ENCODE results near the gene CELF4. TPM values are rescaled to one million over a fixed set of nuclear protein-coding genes. Genes with fewer than 3 reads are reported as not detected.

The CELF4 gene
- total and polyA plus RNA-seq, 2 donors (not counting 3 experiments of a cell fraction or from before 2014, with no cell fraction given) = not detected

DNA sequence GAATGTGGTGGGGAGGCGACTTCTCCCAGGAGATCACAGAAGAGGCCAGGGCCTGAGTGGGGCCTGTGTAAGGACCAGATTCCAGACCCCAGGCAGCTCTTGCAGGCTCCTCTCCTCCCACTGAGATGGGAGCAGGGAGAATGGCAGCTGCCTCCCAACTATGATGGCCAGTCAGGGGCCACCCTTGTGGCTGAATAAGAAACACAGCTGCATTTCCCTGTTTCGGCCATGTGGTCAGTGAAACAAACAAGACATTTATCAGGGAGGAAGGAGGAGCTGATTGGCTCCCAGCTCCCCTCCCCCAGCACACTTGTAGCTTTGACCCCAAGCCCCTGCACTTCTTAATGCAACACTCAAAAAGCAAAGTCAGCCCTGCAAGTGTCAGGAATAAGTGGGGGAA, 143.5 kb downstream of the CELF4 start:
- ChIA-PET POLR2A (no interaction called here), CTCF (no interaction called here)
- Histone ChIP-seq H3K27me3 (ENCODE audit: control insufficient read depth in 2 of 2, insufficient read depth in 2 of 2, low read length in 2 of 2) (no peaks in the 10 kb centered on the region), H3K79me2 (ENCODE audit: control insufficient read depth, insufficient read depth, low read length) (no peaks in the 10 kb centered on the region), H3K4me1 (ENCODE audit: control insufficient read depth, extremely low read depth, insufficient read depth, low read length) (no peaks in the 10 kb centered on the region), H3K36me3 (ENCODE audit: control insufficient read depth in 2 of 2, extremely low read depth in 1 of 2, insufficient read depth in 2 of 2, low read length in 2 of 2) (no peaks in the 10 kb centered on the region), H3K27ac (ENCODE audit: insufficient read depth, low read depth, low read length) (no peak overlapping the region), H3K4me3 (replicated peaks in 1 of 3; ENCODE audit: insufficient read depth in 1 of 3, low read depth in 1 of 3, low read length in 3 of 3) (no peak overlapping the region), H3K9me1 (replicated peaks; ENCODE audit: control insufficient read depth, extremely low read depth, insufficient read depth, low read length) (no peaks in the 10 kb centered on the region), H2AFZ (ENCODE audit: low read depth, low read length) (no peak overlapping the region), H3K4me2 (ENCODE audit: insufficient read depth, low read length) (no peak overlapping the region), H4K20me1 (replicated peaks; ENCODE audit: control insufficient read depth, extremely low read depth, insufficient read depth, low read length) (no peaks in the 10 kb centered on the region), H3K9ac (replicated peaks; ENCODE audit: extremely low read depth, insufficient read depth, low read length) (no peak overlapping the region), H3K9me3 (replicated peaks; ENCODE audit: control insufficient read depth, insufficient read depth, low read length) (no peaks in the 10 kb centered on the region)
- dilution Hi-C loops (cut with MboI; ENCODE audit: extremely low pct_ligation_motif_present, low sequenced_read_pairs) = no loop called here
- no TSS peak for BruUV-seq (replicated peaks)
- intact Hi-C loops (cut with micrococcal nuclease) = no loop called here
- no peak for DNase-seq (ENCODE audit: low read depth, low spot score)
- TF ChIP-seq GATA2 (IDR thresholded peaks at IDR 0.05; ENCODE audit: insufficient read depth, insufficient read length, low read depth, low read length) (no peak), MYC (IDR thresholded peaks at IDR 0.05; ENCODE audit: low read depth, low read length) (no peak)
- TF ChIP-seq, protein P1, sequence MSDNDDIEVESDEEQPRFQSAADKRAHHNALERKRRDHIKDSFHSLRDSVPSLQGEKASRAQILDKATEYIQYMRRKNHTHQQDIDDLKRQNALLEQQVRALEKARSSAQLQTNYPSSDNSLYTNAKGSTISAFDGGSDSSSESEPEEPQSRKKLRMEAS (IDR thresholded peaks at IDR 0.05; ENCODE audit: insufficient read depth, insufficient read length) = no peak
- FAIRE-seq = no peak

DNA sequence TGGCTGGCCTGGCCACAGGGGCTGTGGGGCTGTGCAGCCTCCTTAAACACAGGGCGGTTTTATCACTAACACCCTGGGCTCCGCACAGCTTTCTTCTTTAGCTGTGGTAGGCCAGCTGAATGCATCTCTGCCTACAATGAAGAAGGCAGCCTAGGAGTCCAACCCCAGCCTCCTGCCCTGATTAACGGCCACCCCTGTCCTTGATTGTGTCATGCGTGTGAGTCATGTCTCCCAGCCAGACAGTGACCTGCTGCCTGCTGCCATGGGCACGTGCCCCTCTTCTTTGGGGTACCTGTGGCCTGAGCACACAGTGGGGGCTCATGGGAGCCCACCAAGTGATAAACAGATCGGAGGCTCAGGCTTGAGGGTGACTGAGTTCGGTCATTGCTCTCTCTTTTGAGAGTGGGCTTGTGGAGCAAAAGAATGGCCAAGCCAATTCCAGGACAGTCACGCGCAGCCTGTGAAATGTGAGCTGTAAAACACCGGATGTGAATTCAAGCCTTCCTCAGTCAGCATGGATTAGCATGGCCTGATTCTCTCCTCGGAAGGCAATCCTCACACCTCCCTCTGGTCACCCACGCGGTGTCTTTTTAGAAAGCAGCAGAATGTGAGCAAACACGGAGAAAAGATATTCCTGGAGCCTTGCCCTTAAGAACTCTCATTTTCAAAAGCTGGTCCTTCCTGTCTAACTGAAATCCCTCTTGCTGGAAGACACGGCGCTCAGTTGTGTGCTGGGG, 144.1 kb downstream of the CELF4 start:
- no peaks in the 10 kb centered on the region for H3K27me3 ChIP-seq (ENCODE audit: control insufficient read depth in 2 of 2, insufficient read depth in 2 of 2, low read length in 2 of 2)
- no peaks in the 10 kb centered on the region for H3K9me3 ChIP-seq (replicated peaks; ENCODE audit: control insufficient read depth, insufficient read depth, low read length)
- no peaks in the 10 kb centered on the region for H3K9me1 ChIP-seq (replicated peaks; ENCODE audit: control insufficient read depth, extremely low read depth, insufficient read depth, low read length)
- BruUV-seq (replicated peaks) = no TSS peak
- H3K4me2 ChIP-seq (ENCODE audit: insufficient read depth, low read length) = no peak overlapping the region
- no peaks in the 10 kb centered on the region for H3K79me2 ChIP-seq (ENCODE audit: control insufficient read depth, insufficient read depth, low read length)
- FAIRE-seq = no peak
- TF ChIP-seq EZH2 (IDR thresholded peaks at IDR 0.05; ENCODE audit: borderline replicate concordance, low read depth, low read length, severe bottlenecking) (no peak), POLR2A (IDR thresholded peaks at IDR 0.05; ENCODE audit: low read depth, low read length) (no peak), MYC (IDR thresholded peaks at IDR 0.05; ENCODE audit: low read depth, low read length) (no peak), FOS (IDR thresholded peaks at IDR 0.05; ENCODE audit: borderline replicate concordance, insufficient read depth, low read length) (no peak), GATA2 (IDR thresholded peaks at IDR 0.05; ENCODE audit: insufficient read depth, insufficient read length, low read depth, low read length) (no peak), JUN (IDR thresholded peaks at IDR 0.05; ENCODE audit: borderline replicate concordance, insufficient read depth, insufficient read length, low read depth) (no peak)
- TF ChIP-seq, protein P1 (IDR thresholded peaks at IDR 0.05; ENCODE audit: insufficient read depth, insufficient read length) = no peak
- ChIA-PET CTCF (no interaction called here), POLR2A (no interaction called here)
- dilution Hi-C loops (cut with MboI; ENCODE audit: extremely low pct_ligation_motif_present, low sequenced_read_pairs) (no loop called here), intact Hi-C loops (cut with micrococcal nuclease) (no loop called here)
- DNase-seq (ENCODE audit: low read depth, low spot score) = no peak
- no peak overlapping the region for H3K27ac ChIP-seq (ENCODE audit: insufficient read depth, low read depth, low read length)
- no peak overlapping the region for H3K9ac ChIP-seq (replicated peaks; ENCODE audit: extremely low read depth, insufficient read depth, low read length)
- H3K4me1 ChIP-seq (ENCODE audit: control insufficient read depth, extremely low read depth, insufficient read depth, low read length) = no peaks in the 10 kb centered on the region
- no peaks in the 10 kb centered on the region for H4K20me1 ChIP-seq (replicated peaks; ENCODE audit: control insufficient read depth, extremely low read depth, insufficient read depth, low read length)
- no peak overlapping the region for H3K4me3 ChIP-seq (replicated peaks in 1 of 3; ENCODE audit: insufficient read depth in 1 of 3, low read depth in 1 of 3, low read length in 3 of 3)
- H3K36me3 ChIP-seq (ENCODE audit: control insufficient read depth in 2 of 2, extremely low read depth in 1 of 2, insufficient read depth in 2 of 2, low read length in 2 of 2) = no peaks in the 10 kb centered on the region
- no peak overlapping the region for H2AFZ ChIP-seq (ENCODE audit: low read depth, low read length)
